ENCODE data around the gene OTUB1. TPM values are rescaled to one million over a fixed set of nuclear protein-coding genes. Genes with fewer than 3 reads are reported as not detected.

Gene OTUB1
- polyA plus RNA-seq, 2 of the 4 experiments (the other 2 are of a cell fraction): 97.4 to 113 TPM

GRCh38 chr11:64007629-64008282 lies 21.5 kb downstream of the OTUB1 start:
- Histone ChIP-seq H3K4me1 (peaks cover 46% of the 10 kb centered on the region), H3K9me3 (0 out of 3 replicates have a peak, but pooled peaks cover 3% of the 10 kb centered on the region), H3K4me3 (peak overlapping the region; percentile 42), H3K4me2 (peak overlapping the region; percentile 95), H3K27ac (peak overlapping the region; percentile 74 to 83)
- ChIA-PET CTCF (interaction anchor here (0.9 to 6.2 kb wide), 13 partner anchors 9 to 239 kb away, joined by 3 to 41 read pairs (median 5); partner anchors contain the start of gene ZFTA), POLR2A (interaction anchor here (0.5 to 1.2 kb wide), 7 partner anchors 9 to 1880 kb away, joined by 3 to 6 read pairs (median 3); partner anchors contain the start of gene FIBP)
- FAIRE-seq (no peak), DNase-seq (ENCODE audit: low read depth in 1 of 2, low spot score in 1 of 2) (peak; percentile 86), ATAC-seq (peak; percentile 67 to 82)
- TF ChIP-seq BHLHE40 (IDR thresholded peaks at IDR 0.05; ENCODE audit: low read depth, low read length) (peak; percentile 69), PBX3 (IDR thresholded peaks at IDR 0.05) (0 out of 2 replicates have a peak, but pooled peaks have one; percentile 57), FOSL2 (IDR thresholded peaks at IDR 0.05) (no peak), FOSL2 (CRISPR knock-in tag; IDR thresholded peaks at IDR 0.05) (no peak), E2F6 (IDR thresholded peaks at IDR 0.05; ENCODE audit: borderline replicate concordance, low read depth) (0 out of 2 replicates have a peak, but pooled peaks have one; percentile 12), ZC3H11A (IDR thresholded peaks at IDR 0.05) (no peak), MAX (IDR thresholded peaks at IDR 0.05) (peak; percentile 26; the same call in 1 of the 2 replicates)
- 15% methylated on average over 20 of the region's 40 CpGs for WGBS (ENCODE audit: missing lambda C conversion rate)

GRCh38 chr11:64008283-64008913 lies 22.2 kb downstream of the OTUB1 start:
- Histone ChIP-seq H3K4me3 (no peak overlapping the region), H3K4me1 (peaks cover 45% of the 10 kb centered on the region), H3K4me2 (peak overlapping the region; percentile 95), H3K9me3 (0 out of 3 replicates have a peak, but pooled peaks cover 3% of the 10 kb centered on the region), H3K27ac (peak overlapping the region; percentile 74 to 83; a peak in 4 of 6 replicates)
- WGBS (ENCODE audit: missing lambda C conversion rate): 87% methylated on average over 26 of the region's 26 CpGs
- POLR2A ChIA-PET: interaction anchor here (1.1 kb wide), 3 partner anchors 11 to 32 kb away, joined by 3 to 4 read pairs (median 3); no protein-coding TSS in a partner anchor
- TF ChIP-seq HDAC2 (IDR thresholded peaks at IDR 0.05): no peak
- no peak for TF ChIP-seq PBX3 (IDR thresholded peaks at IDR 0.05)
- no peak for DNase-seq (ENCODE audit: low read depth in 1 of 2, low spot score in 1 of 2)
- CTCF ChIA-PET: interaction anchor here (0.7 to 6.2 kb wide), 8 partner anchors 8 to 240 kb away, joined by 3 to 41 read pairs (median 4); partner anchors contain the start of gene ZFTA
- no peak for FAIRE-seq
- ATAC-seq: no peak

GRCh38 chr11:64008914-64009633 lies 22.8 kb downstream of the OTUB1 start:
- Histone ChIP-seq H3K4me3 (no peak overlapping the region), H3K4me2 (no peak overlapping the region), H3K9me3 (0 out of 3 replicates have a peak, but pooled peaks cover 3% of the 10 kb centered on the region), H3K27ac (no peak overlapping the region), H3K4me1 (peaks cover 38% of the 10 kb centered on the region)
- 92% methylated on average over 18 of the region's 18 CpGs for WGBS (ENCODE audit: missing lambda C conversion rate)
- no peak for TF ChIP-seq JUNB (IDR thresholded peaks at IDR 0.05)
- TF ChIP-seq EHMT2 (IDR thresholded peaks at IDR 0.05; ENCODE audit: low read depth): no peak
- no peak for TF ChIP-seq SMC3 (IDR thresholded peaks at IDR 0.05)
- TF ChIP-seq PBX3 (IDR thresholded peaks at IDR 0.05): no peak
- no peak for TF ChIP-seq POLR2AphosphoS2 (conservative IDR thresholded peaks at IDR 0.05; ENCODE audit: low read length)
- TF ChIP-seq E2F6 (IDR thresholded peaks at IDR 0.05; ENCODE audit: borderline replicate concordance, low read depth): no peak
- CTCF ChIA-PET: interaction anchor here (0.7 to 6.2 kb wide), 3 partner anchors 13 to 172 kb away, joined by 3 to 41 read pairs (median 5); no protein-coding TSS in a partner anchor
- DNase-seq (ENCODE audit: low read depth in 1 of 2, low spot score in 1 of 2): no peak
- no peak for FAIRE-seq
- no peak for ATAC-seq
- POLR2A ChIA-PET: no interaction called here
